GM23248 (cell line): ENCODE data around the gene PIAS2.

ENCODE experiments used
- EZH2 ChIP-seq: fragments of 200-600 bp; sonication (generic); IDR thresholded peaks from 2 replicates; pipeline ENCODE4 v1.6.1; 2018; ENCODE audit warnings: antibody characterized with exemption, mild to moderate bottlenecking; ENCODE audit not compliant: insufficient read depth, poor library complexity, severe bottlenecking
- EZH2phosphoT487 ChIP-seq: fragments of 200-600 bp; sonication (generic); IDR thresholded peaks from 2 replicates; pipeline ENCODE4 v1.6.1; 2018; ENCODE audit warnings: antibody characterized with exemption, moderate library complexity, mild to moderate bottlenecking, low read depth; ENCODE audit not compliant: insufficient read depth

GRCh38 chr18:46920067-46920466 is 2.8 kb upstream of the PIAS2 start:
- TF ChIP-seq EZH2 (no peak), EZH2phosphoT487 (no peak)
